ENCODE data around the gene NAXD.

NAXD gene

DNA sequence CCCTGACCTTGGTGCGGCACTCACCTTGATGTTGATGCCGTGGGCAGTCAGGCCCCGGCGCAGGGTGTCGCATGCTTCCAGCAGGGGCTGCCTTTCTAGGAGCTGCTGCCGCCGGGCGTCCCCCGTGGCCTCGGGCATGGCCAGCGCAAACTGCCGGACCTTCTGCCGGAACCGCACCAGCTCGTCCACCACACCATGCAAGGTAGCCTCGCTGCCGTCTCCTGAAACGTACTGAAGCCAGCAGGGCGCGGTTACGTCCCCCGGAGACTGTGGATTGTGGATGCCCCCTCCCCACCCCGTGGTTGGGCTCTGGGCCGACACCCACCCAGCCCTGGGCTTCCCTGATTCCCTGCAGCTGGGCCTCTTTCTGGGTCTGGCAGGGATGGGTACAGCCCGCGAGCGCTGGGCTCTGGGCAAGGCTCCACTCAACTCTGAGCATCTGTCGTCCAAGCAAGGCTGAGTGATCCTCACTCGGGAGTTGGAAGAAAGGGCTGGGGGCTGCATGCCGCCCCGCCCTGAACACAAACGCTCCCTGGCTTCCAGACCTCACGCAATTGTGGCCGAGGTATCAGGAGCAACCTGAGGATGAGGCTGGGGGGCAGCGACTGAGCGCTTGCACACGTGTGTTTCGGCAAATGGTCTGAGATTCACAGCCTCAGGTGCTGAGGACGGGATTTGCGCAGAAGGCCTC is 27.1 kb downstream of the NAXD start:
- H3K4me3 ChIP-seq (ENCODE audit: low read length): no peak overlapping the region
- H3K9me3 ChIP-seq (ENCODE audit: control insufficient read depth, low read length): no peaks in the 10 kb centered on the region
- no peak overlapping the region for H3K9ac ChIP-seq (ENCODE audit: low read length)
- H3K27me3 ChIP-seq (ENCODE audit: control insufficient read depth, insufficient read depth, low read length): no peaks in the 10 kb centered on the region
- peaks cover 9% of the 10 kb centered on the region for H3K4me1 ChIP-seq (ENCODE audit: control insufficient read depth, insufficient read depth, low read length)
- peaks cover 5% of the 10 kb centered on the region for H3K36me3 ChIP-seq (ENCODE audit: control insufficient read depth, insufficient read depth, low read length)

DNA sequence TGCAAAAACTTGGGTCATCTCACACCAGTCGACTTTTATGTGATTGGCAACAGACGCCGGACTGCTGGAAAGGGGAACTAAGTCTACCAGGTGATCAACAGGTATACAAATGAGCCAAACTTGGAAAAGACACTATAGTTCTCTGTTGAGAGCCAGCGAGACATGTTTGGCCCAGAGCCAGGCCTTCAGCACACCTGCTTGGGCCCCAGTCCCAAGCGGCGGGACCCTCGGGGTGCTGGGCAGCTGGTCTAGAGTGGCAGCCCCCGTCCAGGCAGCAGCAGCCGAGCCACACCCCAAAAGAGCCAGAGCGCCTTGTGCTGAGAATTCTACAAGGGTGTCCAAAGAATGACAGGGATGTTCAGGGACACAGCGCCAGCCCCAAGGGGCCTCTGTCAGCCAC is 28.0 kb downstream of the NAXD start:
- no peaks in the 10 kb centered on the region for H3K9me3 ChIP-seq (ENCODE audit: control insufficient read depth, low read length)
- H3K36me3 ChIP-seq (ENCODE audit: control insufficient read depth, insufficient read depth, low read length): peaks cover 5% of the 10 kb centered on the region
- H3K4me3 ChIP-seq (ENCODE audit: low read length): no peak overlapping the region
- no peak overlapping the region for H3K9ac ChIP-seq (ENCODE audit: low read length)
- no peaks in the 10 kb centered on the region for H3K27me3 ChIP-seq (ENCODE audit: control insufficient read depth, insufficient read depth, low read length)
- peaks cover 9% of the 10 kb centered on the region for H3K4me1 ChIP-seq (ENCODE audit: control insufficient read depth, insufficient read depth, low read length)

DNA sequence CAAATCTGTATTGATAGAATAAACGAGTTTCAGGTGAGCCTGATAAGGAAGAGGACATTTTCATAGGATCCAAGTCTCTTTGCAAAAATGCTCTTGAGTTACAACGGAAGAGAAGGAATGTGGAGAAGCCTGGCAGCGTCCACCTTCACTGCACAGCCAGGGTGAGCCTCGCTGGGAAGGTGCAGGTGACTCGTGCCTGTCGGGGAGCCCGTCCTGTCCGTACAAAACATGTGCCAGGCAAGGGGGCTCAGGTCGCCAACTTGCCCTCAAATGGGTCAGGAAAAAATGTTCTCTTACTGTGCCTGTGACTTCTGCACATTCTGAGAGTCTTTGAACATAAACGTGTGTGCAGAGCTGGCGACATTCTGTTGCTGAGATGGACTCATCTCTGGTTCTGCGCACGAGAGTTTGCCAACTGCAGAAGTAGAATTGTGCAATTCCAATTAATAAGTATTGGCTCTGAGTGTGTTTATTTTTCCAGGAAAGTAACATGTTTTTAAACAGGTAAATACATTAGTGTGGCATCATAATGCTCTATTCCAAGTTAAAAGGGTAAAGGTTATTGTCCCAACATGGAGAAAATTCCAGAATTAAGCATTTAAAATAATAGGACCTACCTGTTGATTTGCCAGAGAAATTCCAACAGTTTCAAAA is 28.6 kb downstream of the NAXD start:
- Histone ChIP-seq H3K27me3 (ENCODE audit: control insufficient read depth, insufficient read depth, low read length) (no peaks in the 10 kb centered on the region), H3K36me3 (ENCODE audit: control insufficient read depth, insufficient read depth, low read length) (peaks cover under 1% of the 10 kb centered on the region), H3K4me3 (ENCODE audit: low read length) (no peak overlapping the region), H3K9ac (ENCODE audit: low read length) (no peak overlapping the region), H3K9me3 (ENCODE audit: control insufficient read depth, low read length) (no peaks in the 10 kb centered on the region), H3K4me1 (ENCODE audit: control insufficient read depth, insufficient read depth, low read length) (peaks cover 9% of the 10 kb centered on the region)

DNA sequence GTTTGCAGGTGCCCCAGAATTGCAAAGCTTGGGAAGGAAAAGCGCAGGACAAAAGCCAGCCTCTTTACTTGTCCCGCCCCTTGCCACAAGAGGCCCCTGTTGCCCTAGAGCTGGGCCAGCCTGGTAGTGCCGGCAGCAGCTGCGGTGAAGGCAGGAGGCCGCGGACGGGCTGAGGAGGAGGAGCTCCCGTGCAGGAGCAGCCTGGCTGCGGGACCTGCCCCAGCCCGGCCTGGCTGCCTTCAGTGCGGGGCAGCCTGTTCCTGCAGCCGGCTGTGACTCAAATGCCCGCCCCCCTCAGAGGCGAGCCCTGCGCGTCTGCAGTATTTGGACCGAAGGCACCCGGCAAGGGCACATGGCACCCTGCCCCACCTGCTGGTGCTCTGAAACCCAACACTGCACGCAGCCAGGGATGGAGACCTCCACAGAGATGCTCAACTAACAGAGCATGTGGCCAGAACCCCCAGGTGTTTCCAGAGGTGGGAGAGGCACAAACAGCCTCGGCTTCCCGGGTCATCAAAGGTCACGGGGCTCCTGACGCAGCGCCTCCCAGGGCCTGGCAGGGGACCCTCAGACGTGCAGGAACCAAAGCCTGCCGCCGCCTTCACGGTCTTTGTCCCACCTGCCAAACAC is 29.7 kb downstream of the NAXD start:
- Histone ChIP-seq H3K9me3 (ENCODE audit: control insufficient read depth, low read length) (no peaks in the 10 kb centered on the region), H3K36me3 (ENCODE audit: control insufficient read depth, insufficient read depth, low read length) (no peaks in the 10 kb centered on the region), H3K27me3 (ENCODE audit: control insufficient read depth, insufficient read depth, low read length) (no peaks in the 10 kb centered on the region), H3K4me3 (ENCODE audit: low read length) (no peak overlapping the region), H3K4me1 (ENCODE audit: control insufficient read depth, insufficient read depth, low read length) (peaks cover 9% of the 10 kb centered on the region), H3K9ac (ENCODE audit: low read length) (no peak overlapping the region)

DNA sequence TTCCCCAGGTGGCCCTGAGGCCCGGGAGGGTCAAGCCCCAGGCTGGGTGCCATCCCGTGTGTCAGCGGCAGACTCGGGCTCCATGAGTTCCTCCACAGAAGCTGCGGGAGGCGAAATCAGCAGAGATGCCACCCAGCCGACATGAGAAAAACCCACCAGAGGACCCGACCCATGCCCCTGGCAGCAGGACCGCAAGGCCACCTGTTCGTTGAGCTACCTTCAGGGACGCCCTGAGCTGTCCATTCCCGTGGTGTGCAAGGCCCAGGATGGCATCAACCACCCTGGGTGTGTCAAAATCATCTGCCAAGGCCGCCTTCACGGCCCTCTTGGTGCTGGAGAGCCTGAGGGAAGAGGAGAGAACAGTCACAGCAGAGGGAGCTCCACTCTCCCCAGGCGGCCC is 30.4 kb downstream of the NAXD start:
- H3K4me1 ChIP-seq (ENCODE audit: control insufficient read depth, insufficient read depth, low read length): peaks cover 9% of the 10 kb centered on the region
- no peaks in the 10 kb centered on the region for H3K27me3 ChIP-seq (ENCODE audit: control insufficient read depth, insufficient read depth, low read length)
- no peak overlapping the region for H3K9ac ChIP-seq (ENCODE audit: low read length)
- H3K4me3 ChIP-seq (ENCODE audit: low read length): no peak overlapping the region
- H3K36me3 ChIP-seq (ENCODE audit: control insufficient read depth, insufficient read depth, low read length): no peaks in the 10 kb centered on the region
- H3K9me3 ChIP-seq (ENCODE audit: control insufficient read depth, low read length): no peaks in the 10 kb centered on the region

DNA sequence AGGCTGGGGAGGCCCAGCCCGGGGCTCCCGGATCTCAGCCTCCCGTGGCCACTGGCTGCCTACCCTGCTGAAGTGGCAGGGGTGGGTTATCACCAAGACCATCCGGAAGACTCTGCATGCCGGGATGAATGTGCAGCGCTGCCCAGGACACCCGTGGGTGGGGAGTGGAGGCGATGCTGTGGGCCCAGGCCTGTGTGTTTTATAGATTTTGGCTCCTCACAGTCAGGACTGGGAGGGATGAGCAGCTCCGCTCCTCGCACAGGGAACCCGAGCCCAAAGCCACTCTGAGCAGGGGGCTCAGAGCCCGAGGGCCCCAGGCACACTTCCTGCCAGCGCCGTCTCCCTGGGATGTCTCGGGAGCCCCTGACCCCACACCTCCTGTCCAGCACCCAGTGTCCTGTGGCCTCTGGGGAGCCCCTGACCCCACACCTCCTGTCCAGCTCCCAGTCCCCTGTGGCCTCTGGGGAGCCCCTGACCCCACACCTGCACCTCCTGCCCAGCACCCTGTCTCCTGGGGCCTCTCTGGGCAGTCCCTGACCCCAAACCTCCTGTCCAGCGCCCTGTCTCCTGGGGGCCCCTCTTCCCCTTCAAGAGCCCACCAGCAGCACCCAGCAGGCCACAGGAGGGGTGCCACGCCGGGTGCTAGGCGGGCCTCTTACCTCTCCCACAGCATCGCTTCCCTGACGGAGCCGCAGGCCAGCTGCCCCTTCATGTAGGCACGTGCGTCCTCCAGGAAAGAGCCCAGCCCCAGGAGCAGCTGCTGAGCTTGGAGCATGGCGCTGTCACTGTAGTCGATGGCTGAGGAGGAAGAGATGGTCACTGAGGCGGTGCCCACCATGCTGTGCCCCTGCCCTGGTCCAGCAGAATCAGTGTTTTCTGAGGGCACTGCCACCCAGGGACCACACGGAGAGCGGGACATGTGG is 31.4 kb downstream of the NAXD start:
- Histone ChIP-seq H3K27me3 (ENCODE audit: control insufficient read depth, insufficient read depth, low read length) (no peaks in the 10 kb centered on the region), H3K9me3 (ENCODE audit: control insufficient read depth, low read length) (no peaks in the 10 kb centered on the region), H3K4me1 (ENCODE audit: control insufficient read depth, insufficient read depth, low read length) (peaks cover 9% of the 10 kb centered on the region), H3K4me3 (ENCODE audit: low read length) (no peak overlapping the region), H3K9ac (ENCODE audit: low read length) (no peak overlapping the region), H3K36me3 (ENCODE audit: control insufficient read depth, insufficient read depth, low read length) (no peaks in the 10 kb centered on the region)

DNA sequence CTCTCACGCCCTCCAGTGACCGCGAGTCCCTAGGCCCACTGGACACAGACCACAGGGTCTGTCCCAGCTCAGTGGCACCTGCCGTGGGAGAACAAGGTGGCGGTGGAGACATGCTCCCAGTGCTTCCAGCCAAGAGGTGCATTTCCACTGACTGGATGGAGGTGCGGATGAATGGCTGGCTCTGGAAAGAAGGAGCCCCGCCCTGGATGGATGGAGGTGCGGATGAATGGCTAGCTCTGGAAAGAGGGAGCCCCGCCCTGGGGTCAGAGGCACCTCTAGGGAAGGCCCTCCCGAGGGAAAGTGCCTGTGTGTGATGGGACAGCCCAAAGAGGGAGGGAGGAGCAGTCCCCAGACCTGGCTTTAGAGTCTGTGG is 32.0 kb downstream of the NAXD start:
- H3K36me3 ChIP-seq (ENCODE audit: control insufficient read depth, insufficient read depth, low read length): no peaks in the 10 kb centered on the region
- H3K9ac ChIP-seq (ENCODE audit: low read length): no peak overlapping the region
- no peak overlapping the region for H3K4me3 ChIP-seq (ENCODE audit: low read length)
- H3K4me1 ChIP-seq (ENCODE audit: control insufficient read depth, insufficient read depth, low read length): peaks cover 9% of the 10 kb centered on the region
- no peaks in the 10 kb centered on the region for H3K27me3 ChIP-seq (ENCODE audit: control insufficient read depth, insufficient read depth, low read length)
- no peaks in the 10 kb centered on the region for H3K9me3 ChIP-seq (ENCODE audit: control insufficient read depth, low read length)

DNA sequence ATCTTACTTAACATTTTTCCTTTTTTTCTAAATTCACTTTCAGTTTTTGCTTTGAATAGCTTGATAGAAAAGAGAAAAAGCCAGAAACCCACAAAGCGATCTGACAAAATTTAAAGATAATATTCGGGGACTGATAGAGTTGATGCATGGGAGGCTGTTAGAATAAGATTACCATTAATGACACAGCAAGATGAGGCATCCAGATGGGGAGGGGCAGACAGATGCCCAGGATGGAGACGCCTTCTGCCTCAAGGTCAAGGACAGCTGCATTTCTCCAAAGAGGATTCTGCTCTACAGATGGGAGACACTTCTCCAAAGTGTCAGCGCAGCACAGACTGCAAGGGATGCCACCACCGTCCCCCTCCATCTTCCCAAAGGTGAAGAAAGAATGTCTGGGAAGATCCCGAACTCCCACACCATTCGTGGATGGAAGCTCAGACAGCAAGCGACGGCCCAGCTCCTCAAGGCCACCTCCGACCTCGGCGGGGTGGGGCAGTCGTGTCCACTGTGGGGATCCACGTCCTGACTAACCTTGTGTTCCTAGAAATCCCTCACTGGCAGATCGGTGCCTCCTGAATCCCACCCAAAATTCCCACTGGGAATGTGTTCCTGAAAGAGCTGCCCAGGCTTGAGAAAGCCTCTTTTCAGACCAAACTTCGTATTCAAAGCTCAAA is 32.9 kb downstream of the NAXD start:
- H3K27me3 ChIP-seq (ENCODE audit: control insufficient read depth, insufficient read depth, low read length): no peaks in the 10 kb centered on the region
- H3K36me3 ChIP-seq (ENCODE audit: control insufficient read depth, insufficient read depth, low read length): no peaks in the 10 kb centered on the region
- no peak overlapping the region for H3K4me3 ChIP-seq (ENCODE audit: low read length)
- no peaks in the 10 kb centered on the region for H3K9me3 ChIP-seq (ENCODE audit: control insufficient read depth, low read length)
- H3K9ac ChIP-seq (ENCODE audit: low read length): no peak overlapping the region
- H3K4me1 ChIP-seq (ENCODE audit: control insufficient read depth, insufficient read depth, low read length): peaks cover 9% of the 10 kb centered on the region

DNA sequence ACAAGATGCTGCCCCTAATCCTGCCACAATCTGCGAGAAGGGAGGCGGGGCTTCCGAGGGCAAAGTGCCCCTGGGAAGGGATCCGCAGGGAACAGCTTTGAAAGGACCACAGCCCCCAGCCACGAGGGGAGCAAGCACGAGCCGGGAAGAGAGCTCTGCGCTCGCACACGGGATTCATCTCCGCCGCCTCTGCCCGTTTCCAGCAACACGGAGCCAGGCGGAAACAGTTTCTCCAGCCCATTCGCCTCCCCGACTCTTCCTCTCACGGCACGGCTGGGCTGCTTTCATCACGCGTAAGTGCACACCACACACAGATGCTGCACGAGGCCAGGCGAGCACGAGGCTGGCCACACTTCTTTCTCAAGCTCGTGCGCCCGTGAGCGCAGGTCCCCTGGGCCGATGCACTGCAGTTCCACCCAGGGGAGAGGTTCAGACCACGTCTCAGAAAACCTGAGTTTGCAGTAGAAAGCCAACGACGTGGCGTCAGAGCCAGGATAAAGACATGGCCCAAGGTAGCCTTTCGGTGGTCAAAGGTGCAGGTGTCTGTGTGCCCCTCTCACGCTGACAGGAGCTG is 33.6 kb downstream of the NAXD start:
- H3K4me3 ChIP-seq (ENCODE audit: low read length): no peak overlapping the region

DNA sequence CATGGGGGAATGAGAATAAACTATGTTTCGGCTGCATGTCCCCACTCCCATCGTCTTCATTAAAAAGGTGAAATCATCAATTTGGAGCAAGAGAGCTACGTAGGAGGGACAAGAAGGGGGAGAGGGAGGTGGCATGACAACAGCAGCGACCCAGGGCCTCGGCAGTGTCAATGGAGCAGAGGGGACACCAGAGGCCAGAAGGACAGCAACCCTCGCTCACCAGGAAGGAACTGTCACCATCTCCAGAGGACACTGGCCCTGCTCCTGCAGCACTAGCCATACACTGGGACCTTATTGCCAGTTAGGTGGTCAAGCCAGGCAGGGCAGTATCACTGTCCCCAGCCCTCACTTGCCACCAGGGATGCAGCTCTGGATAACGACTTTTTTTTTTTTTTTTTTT is 34.2 kb downstream of the NAXD start:
- peaks cover 8% of the 10 kb centered on the region for H3K4me1 ChIP-seq (ENCODE audit: control insufficient read depth, insufficient read depth, low read length)
- no peaks in the 10 kb centered on the region for H3K36me3 ChIP-seq (ENCODE audit: control insufficient read depth, insufficient read depth, low read length)
- no peaks in the 10 kb centered on the region for H3K27me3 ChIP-seq (ENCODE audit: control insufficient read depth, insufficient read depth, low read length)
- no peaks in the 10 kb centered on the region for H3K9me3 ChIP-seq (ENCODE audit: control insufficient read depth, low read length)
- H3K9ac ChIP-seq (ENCODE audit: low read length): no peak overlapping the region
- no peak overlapping the region for H3K4me3 ChIP-seq (ENCODE audit: low read length)

More for the DNA sequence above, 33.6 kb downstream of the NAXD start:
- Histone ChIP-seq H3K9me3 (ENCODE audit: control insufficient read depth, low read length) (no peaks in the 10 kb centered on the region), H3K27me3 (ENCODE audit: control insufficient read depth, insufficient read depth, low read length) (no peaks in the 10 kb centered on the region), H3K4me1 (ENCODE audit: control insufficient read depth, insufficient read depth, low read length) (peaks cover 9% of the 10 kb centered on the region), H3K36me3 (ENCODE audit: control insufficient read depth, insufficient read depth, low read length) (no peaks in the 10 kb centered on the region), H3K9ac (ENCODE audit: low read length) (no peak overlapping the region)

DNA sequence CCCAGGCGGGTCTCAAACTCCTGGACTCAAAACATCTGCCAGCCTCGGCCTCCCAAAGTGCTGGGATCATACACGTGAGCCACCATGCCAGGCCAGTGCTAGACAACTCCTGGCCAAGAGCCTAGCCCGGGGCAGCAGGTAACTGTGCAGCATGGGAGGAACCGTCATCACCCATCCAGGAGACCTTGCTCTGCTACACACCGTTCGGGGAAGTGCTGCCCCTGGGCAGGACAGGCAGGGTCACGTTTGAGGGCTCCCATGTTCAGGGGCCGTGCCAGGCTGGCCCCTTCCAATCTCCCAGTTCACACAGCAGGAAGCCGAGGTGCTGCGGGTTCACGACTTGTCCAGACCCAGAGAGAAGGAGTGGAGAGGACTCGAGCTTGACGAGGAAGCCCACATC is 35.1 kb downstream of the NAXD start:
- H3K36me3 ChIP-seq (ENCODE audit: control insufficient read depth, insufficient read depth, low read length): no peaks in the 10 kb centered on the region
- H3K9me3 ChIP-seq (ENCODE audit: control insufficient read depth, low read length): no peaks in the 10 kb centered on the region
- no peak overlapping the region for H3K9ac ChIP-seq (ENCODE audit: low read length)
- H3K4me1 ChIP-seq (ENCODE audit: control insufficient read depth, insufficient read depth, low read length): no peaks in the 10 kb centered on the region
- H3K27me3 ChIP-seq (ENCODE audit: control insufficient read depth, insufficient read depth, low read length): no peaks in the 10 kb centered on the region
- no peak overlapping the region for H3K4me3 ChIP-seq (ENCODE audit: low read length)
